Activated gamma-delta T cell treated with anti-CD3 and anti-CD28 coated beads, Interleukin-2, amount 50 U/mL, for 16 hours (primary cell): ENCODE data around the gene SSH2.
A peak's percentile ranks its signal among the peaks of the same experiment; 100 is the strongest.

Experiments used
- DNase-seq: peaks from one replicate; pipeline ENCODE4 v3.0.0-alpha.2; 2020; ENCODE audit warnings: low read depth

The SSH2 gene

DNA sequence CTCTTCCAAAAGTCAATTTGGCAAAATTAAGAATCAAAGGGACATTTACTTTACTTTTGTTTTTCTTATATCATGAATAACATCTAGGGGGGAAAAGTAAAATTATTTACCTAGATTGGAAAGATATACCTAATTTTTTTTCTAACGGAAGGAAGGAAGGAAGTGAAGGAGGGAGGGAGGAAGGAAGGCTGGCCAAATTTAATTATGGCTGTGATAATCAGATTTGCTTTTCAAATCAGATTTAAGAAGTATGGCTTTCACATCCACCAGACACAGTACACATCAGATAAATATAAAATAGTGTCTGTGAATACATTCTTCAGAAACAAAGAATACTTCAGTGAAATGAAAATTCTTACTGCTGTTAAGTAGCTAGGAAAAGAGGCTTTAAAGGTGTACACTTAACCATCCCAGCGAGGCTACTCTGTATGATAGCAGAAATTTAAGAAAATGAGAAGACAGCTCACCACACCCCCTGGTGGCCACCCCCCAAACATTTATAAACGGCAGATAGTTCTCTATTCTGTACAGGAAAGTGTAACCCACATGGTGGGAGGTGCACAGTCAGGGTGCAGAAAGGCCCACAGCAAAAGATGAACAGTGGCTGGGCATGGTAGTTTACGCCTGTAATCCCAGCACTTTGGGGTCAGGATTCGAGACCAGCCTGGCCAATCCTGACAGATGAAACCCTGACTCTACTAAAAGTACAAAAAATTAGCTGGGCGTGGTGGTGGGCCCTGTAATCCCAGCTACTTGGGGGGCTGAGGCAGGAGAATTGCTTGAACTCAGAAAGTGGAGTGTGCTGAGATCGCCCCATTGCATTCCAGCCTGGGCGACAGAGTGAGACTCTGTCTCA is 150.8 kb downstream of the SSH2 start:
- DNase-seq: peak; percentile 79

DNA sequence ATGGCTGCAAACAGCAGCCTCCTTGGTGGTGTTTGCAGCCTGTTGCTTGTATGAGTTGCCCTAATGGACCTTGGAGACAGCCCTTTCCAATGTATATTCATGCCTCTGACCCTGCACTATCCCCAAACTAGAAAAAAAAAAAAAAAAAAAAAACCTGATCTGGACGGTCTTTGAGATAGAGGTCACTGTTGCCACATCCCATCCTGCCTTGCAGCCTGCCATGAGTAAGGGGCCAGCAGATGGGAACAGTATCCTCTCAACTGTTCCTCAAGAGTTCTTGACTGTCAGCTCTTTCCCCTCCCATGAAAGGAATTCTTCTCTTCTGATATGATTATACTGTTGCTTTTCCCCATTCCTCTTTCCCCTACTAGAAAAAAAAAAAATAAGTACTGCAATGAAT is 152.4 kb downstream of the SSH2 start:
- no peak for DNase-seq

DNA sequence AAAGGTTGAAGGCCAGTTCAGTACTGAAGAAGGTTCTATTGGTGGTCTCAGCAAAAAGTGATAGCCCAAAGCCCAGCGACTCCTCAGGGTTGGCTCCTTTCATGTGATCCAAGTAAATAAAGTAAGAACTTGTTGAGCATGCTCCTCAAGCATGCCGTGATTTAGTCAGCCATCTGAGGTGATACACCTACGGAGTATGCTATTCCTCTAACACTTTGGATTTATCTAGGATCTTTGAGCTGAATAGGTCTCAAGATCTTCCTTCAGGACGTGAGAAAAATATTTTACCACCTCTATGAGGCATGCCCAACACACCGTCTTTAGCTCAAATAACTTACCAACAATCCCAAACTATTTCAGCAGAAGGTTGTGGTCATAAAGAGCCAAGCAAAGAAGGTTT is 154.0 kb downstream of the SSH2 start:
- DNase-seq: no peak

DNA sequence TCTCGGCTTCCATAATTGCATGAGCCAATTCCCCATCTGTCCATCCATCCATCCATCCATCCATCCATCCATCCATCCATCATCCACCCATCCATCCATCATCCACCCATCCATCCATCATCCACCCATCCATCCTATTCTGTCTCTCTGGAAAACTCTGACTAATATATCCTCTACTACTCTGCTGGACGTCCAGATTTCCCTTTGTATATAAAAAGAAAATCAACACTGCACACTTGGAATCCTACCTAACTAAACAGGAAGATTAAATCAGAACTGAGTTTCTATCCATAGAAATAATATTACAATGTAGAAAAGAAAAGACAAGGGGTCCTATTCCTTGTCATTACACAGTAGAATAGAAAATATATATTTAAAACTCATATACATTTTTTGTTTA is 157.0 kb downstream of the SSH2 start:
- DNase-seq: no peak

DNA sequence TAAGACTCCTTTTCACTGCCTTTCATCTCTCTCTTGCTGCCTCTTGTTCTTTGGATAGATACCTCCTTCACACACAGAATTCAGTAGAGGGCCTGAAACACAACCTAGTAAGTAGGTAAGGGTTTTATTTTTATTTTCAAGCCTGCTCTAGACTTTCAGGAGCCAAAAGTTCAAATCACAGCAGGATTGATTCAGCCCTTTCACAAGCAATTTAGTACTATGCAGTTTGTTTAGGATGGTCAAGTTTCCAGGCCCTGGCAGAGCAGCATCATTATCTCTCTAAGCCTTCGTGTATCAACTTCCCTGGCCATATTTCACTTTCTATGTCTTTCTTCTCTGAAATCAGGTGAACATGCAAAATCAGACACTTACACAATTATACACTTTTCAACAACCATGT is 158.5 kb downstream of the SSH2 start:
- DNase-seq: no peak

DNA sequence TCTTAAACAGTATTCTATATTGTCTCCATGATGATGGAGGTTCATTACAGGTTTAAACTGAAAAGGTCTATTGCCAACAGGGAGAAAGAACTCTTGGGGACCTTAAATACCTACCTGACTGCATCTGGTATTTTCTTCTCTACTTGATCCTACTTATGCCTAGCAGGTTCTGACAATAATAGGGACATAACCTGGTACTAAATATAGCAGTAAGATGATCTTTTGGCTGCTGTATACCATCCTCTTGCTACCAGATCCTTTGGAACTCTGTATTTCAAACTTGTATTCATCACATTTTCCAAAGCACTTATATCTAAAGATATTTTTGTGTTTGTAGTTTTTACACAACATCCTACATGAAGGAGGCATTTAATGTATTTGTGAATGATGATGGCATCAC is 160.8 kb downstream of the SSH2 start:
- no peak for DNase-seq

DNA sequence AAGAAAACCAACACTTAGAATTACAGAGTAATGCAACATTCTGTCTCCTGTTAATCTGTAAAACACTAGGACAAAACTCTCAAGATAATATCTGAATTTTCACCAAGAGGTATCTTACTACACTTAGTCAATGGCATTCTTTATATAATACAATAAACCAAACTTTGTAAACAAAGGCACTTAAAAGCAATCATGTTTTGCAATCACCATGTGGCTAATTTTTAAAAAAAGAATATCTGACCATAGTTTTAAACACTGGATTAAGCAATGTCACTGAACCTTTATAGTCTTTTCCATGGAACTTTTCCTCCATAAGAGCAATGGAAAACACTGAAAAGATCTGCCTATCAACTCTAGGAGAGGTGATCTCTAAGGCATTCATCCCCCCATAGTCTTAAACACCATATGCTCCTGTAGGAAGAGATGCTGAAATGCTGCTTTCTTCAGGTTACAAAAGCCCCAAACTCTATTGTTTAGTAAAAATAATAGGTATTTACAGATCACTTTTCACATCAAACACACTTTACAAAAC is 163.2 kb downstream of the SSH2 start:
- DNase-seq: no peak

DNA sequence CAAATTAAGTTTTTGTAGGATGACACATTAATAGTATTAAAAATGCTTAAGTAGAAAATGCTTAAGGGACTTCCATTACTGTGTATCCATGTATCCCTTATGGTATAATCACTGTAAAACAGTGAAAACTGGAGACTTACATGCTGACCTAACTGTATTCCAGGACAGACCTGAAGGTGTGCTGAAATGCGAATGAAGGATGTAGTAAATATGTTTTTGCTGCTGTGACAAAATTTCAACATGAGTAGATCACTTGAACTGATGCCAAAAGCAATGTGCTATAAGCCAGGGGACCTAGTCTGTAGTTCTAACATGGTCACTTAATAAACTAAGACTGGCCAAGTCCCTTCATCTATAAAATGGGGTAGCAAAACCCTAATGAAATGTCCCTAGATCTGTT is 165.3 kb downstream of the SSH2 start:
- no peak for DNase-seq

DNA sequence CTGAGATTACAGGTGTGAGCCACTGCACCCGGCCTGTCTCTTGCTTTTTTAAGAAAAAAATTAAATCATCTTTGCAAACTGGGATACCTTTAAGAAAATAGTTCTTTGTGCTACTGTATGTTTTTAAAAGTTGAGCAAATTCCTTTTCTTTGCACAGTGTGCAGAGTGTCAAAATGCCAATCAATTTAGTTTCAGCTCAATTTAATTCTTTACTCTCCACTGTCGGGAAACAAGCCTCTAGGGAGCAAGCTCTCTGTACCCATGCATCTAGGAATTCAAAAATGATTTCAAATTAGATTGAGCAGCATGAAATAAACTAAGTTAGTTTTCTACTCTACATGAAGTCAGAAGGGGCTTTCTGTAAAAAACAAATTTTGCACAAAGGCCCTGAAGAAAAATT is 165.8 kb downstream of the SSH2 start:
- DNase-seq: no peak

DNA sequence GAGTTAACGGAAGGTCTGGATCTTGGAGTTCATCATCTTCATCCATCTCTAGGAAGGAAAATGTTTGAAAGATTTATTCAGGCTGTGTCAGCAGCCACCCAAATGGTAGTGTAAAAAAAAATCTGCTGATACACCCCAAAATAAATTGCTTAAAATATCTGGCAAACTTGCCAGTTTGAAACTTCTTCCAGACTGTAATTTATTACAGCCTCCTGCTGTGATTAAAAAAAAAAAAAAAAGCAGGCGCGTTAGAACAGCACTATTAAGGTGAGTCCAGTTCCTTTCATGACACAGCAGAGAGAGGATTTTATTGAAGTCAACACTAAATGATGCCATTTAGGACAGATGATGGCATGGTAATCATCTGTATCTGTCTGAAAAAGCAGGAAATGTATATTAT is 166.8 kb downstream of the SSH2 start:
- DNase-seq: no peak

DNA sequence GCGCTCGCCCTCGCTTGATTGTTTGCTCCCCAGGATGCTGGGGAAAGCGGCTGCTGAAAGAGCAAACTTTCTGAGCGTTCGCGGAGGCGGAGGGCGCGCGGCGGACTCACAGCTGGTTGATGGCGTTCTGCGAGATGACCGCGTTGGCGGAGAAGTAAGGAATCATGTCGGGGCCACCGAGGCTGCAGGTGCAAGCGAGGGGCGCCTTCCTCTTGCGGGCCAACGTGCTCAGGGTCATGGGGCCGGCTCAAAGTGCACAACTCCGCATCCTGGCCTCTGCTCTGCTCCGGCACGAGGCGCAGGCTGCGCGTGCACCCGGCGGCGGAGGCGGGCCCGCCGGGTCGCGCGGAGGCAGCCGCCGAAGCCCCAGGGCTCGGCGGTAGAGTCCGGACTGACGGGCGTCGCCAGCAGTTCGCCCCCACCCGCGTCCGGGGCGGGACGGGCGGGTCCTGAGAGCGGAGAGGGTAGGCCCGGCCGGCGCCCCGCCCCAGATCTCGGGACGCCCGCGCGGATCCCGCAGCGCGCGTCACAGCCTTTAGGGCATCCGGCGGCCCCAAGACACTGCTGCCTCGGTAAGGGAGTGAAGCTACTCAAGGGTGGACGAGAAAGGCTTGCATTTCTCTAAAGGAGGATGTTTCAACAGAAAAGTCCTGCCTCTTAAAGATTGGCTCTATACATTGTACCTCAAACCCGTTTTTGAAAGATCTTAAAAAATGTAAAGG is 168.8 kb downstream of the SSH2 start:
- DNase-seq: peak; percentile 85

DNA sequence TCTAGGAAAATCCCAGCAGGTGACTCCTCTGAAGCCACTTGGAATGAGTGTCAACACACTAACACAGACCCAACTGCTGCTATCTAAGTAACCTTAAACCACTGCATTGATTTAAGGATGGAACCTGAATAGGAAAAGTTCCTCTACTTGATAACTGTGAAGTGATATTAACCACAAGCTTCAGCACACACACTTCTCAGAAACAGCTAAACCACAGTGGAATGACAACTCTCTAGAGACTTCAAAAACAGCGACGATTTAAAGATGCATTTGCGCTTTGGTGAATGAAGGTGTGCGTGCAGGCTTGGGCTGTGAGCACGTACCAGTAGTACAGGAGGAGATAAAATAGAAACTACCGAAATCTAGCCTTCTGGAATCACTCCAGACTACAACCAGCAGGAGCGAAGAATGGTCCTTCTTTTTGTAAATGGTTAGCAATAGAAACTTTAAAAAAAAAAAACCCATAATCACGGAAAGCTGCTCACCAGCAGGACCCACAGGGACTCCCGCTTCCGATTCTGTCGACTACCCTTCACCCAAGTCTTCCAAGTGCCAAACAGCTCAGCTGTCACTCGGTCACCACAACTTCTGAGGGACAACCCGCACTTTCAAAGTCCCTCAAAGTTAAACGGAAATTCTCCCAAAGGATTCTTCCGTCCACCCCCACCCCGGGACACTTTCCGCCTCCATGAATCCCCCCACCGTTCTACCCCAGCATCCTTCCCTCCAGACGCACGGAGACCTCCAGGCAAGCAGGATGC is 169.6 kb downstream of the SSH2 start:
- DNase-seq: peak; percentile 43

DNA sequence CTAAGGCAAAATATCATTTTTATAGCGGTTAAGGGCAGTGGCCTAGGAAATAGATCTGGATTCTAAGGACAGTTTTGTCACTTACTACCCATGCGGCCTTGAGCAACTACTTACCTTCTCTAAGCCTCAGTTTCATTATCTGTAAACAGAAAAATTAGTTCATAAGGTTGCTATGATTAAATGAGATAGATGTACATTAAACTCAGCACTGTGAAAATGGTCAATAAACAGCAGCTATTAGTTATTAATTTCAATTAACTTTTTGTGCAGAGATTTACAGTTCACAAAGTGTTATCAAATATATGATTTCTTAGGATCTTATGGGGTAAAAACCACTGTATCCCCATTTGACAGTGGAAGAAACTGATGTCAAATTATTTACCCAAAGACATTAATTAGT is 171.8 kb downstream of the SSH2 start:
- no peak for DNase-seq

DNA sequence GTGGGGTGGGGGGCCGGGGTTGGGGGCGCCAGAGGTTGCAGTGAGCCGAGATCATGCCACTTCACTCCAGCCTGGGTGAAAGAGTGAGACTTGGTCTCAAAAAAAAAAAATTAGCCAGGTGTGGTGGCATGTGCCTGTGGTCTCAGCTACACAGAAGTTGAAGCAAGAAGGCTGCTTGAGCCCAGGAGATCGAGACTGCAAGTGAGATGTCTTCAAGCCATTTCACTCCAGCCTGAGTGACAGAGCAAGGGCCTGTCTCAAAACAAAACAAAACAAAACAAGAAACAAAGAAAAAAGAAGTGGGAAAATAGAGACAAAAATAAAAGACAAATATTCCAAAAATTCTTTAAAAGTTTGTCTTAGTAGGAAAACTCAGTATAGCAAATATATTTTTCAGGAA is 172.2 kb downstream of the SSH2 start:
- DNase-seq: no peak

DNA sequence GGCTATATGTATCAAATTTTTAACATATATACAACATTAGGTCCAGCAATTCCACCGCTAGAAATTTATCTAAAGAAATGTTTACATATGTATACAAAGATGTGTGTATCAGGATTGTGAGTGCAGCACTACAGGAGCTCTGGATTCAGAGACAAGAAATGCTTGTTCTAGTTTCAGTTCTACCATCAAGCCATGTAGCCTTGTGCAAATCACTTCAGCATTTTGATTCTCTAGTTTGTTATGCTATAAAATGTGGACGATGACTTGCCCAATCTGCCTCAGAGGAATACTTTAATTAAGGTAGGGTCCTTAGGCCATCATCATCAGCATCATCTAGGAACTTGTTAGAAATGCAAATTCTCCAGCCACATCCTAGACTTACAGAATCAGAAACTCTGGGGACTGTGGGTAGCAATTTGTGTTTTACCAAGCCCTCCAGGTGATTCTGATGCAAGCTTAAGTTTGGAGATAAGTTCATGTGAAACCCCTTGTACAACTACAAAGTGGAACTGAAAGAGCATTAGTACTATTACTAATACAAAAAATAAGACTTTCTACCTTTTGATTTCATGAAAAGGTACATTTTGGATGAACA is 176.1 kb downstream of the SSH2 start:
- no peak for DNase-seq

DNA sequence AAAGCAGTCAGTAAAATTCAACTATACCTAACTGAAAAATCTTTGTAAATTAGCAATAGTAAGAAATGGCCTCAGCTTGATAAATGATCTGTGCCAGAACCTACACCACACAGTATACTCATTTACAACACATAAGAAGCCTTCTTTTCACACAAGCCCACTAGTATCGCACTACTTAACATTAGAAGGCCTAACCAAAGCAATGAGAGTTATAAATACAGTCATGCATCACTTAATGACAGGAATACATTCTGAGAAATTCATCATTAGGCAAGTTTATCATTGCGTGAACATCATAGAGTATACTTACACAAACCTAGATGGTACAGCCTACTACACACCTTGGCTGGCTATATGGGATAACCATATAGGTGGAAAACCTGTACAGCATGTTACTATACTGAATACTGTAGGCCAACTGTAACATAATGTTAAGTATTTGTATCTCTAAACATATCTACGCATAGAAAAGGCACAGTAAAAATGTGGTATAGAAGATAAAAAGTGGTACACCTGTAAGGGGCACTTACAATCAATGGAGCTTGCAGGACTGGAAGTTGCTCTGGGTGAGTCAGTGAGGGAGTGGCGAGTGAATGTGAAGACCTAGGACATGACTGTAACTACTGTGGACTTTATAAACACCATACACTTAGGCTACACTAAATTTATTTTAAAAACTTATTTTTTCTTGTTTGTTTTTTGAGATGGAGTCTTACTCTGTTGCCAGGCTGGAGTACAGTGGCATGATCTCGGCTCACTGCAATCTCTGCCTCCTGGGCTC is 180.8 kb downstream of the SSH2 start:
- DNase-seq: no peak

DNA sequence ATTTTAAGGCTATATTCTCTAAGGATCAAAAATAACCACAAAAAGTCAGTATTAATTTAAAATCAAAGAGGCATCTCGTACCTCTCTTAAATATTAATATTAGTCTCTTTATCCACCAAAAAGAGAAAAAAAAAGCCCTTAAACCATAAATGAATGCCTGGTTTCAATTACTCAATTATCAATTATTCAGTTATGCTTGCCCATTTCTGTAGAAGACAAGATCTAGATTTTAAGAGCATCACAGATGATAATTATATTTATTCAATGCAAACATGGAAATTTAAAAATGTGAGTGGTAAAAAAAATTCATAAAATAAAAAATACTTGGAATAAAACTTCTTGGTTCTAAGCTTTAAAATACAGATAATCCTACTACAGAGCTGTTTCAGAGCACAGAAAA is 181.6 kb downstream of the SSH2 start:
- no peak for DNase-seq

DNA sequence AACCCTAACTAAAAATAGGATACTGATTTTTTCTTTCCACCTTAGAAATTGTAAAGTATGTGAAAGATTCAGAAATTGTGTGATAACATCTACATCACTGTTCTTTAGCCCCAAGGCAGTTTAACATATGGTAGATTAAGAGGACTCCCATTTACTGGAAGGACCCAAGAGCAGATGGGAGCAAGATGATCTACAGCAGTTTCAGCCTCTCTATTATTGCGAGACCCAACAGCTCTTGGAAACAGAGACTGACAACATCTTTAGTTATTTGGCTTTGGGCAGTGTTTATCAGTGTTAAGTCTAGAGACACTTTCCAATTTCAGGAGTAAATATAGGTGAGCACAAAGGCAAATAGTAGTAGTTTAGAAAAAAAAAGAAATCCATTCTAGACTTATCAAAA is 182.4 kb downstream of the SSH2 start:
- DNase-seq: no peak

DNA sequence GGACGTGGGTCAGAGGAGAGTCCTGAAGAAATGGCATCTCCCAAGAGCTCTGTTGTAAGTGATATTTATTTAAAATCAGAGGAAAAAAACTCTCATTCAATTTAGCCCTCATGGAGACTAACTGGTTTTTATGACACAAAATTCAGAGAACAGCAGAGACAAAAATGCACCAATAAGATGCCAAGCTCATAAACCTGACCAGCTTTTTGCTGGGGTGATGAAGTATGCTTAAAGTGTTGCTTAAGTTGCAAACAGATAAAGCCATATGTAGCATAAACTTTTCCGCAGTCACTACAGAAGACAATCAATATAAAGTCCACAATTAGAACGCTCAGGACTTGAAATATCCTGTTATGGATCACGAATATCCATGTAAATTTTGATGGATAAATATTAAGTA is 183.4 kb downstream of the SSH2 start:
- DNase-seq: no peak

DNA sequence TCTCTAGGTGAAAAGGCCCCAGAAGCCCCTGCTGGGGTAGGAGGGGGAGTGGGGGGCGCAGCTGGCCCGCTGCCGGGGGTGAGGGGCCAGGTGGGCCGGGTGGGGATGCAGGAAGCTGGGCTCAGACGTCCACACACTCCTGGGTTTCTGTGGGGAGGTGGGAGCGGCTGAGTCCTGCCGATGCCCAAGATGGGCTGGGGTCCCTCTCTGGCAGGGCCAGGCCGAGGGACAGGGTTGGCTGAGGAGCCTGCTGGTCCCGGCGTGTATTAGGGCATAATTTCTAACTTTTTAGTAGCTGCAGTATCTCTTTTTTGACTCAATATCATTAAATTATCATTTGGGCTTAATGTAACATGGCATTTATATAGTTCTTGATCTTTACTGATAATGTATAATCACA is 185.9 kb downstream of the SSH2 start:
- DNase-seq: no peak

DNA sequence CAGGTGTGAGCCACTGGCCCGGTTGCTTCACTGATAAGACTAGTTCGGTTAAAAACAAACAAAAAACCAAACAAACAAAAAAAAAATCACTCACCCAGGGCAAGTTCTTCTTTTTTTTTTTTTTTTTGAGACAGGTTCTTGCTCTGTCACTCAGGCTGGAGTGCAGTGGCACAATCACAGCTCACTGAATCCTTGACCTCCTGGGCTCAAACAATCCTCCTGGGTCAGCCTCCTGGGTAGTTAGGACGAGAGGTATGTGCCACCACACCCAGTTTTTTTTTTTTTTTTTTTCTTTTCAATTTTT is 187.9 kb downstream of the SSH2 start:
- DNase-seq: no peak

DNA sequence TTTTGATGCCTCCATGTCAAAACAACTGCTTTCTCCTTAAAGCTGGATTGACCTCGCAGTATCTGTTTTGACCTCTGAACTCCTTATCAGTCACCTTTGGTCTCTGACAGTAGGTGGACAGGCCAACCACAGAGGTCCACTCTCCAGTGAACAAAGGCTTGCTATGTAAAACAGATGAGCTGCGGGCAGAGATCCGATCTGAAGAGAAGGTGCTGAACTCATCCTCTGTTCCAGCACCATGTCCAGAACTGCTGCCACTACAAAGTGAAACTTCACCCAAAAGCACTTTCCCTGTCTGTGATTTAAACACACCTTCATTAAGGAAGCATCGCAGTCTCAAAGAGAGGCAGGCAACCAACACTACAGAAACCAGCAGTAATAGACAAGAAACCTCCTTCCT is 190.0 kb downstream of the SSH2 start:
- DNase-seq: no peak
